Nephron progenitor cell (in vitro differentiated cells): Measurements from ENCODE around the gene CRTC2.

Experiments used
- DNase-seq: peaks from one replicate; pipeline ENCODE4 v3.0.0; 2021
- H3K27ac Mint-ChIP-seq: 2 replicates; pipeline ENCODE4 v1.8.0; 2021; ENCODE audit warnings: mild to moderate bottlenecking, moderate library complexity, mixed read lengths
- H3K27me3 Mint-ChIP-seq: 2 replicates; pipeline ENCODE4 v1.8.0; 2021; ENCODE audit warnings: mild to moderate bottlenecking, low read depth, mixed read lengths; ENCODE audit not compliant: poor library complexity
- H3K36me3 Mint-ChIP-seq: 2 replicates; pipeline ENCODE4 v1.8.0; 2021; ENCODE audit warnings: low read depth, mixed read lengths
- H3K4me1 Mint-ChIP-seq: 2 replicates; pipeline ENCODE4 v1.8.0; 2021; ENCODE audit warnings: mixed read lengths
- H3K4me3 Mint-ChIP-seq: 2 replicates; pipeline ENCODE4 v1.8.0; 2021; ENCODE audit warnings: mild to moderate bottlenecking, moderate library complexity, mixed read lengths
- H3K9me3 Mint-ChIP-seq: 2 replicates; pipeline ENCODE4 v1.8.0; 2021; ENCODE audit warnings: mild to moderate bottlenecking, moderate library complexity, mixed read lengths
- CTCF ChIP-seq: fragments of 200-600 bp; sonication (generic); IDR thresholded peaks from 2 replicates; pipeline ENCODE4 v1.5.0; 2021; ENCODE audit warnings: antibody characterized with exemption

Gene CRTC2

GRCh38 chr1:153968972-153969371 lies 10.6 kb upstream of the CRTC2 start:
- Mint-ChIP-seq H3K27me3 (no peaks in the 10 kb centered on the region), H3K27ac (peak overlapping the region; percentile 55), H3K9me3 (no peaks in the 10 kb centered on the region), H3K4me3 (peak overlapping the region; percentile 93), H3K36me3 (peaks cover 15% of the 10 kb centered on the region), H3K4me1 (peaks cover 46% of the 10 kb centered on the region)
- no peak for TF ChIP-seq CTCF
- no peak for DNase-seq

- Mint-ChIP-seq H3K9me3 (no peaks in the 10 kb centered on the region), H3K36me3 (peaks cover 11% of the 10 kb centered on the region)
Measured at GRCh38 chr1:153968408-153968807, 10.0 kb upstream of the CRTC2 start.

GRCh38 chr1:153968000-153968363 lies 9.6 kb upstream of the CRTC2 start:
- H3K27me3 Mint-ChIP-seq, result no peaks in the 10 kb centered on the region
- peaks cover 8% of the 10 kb centered on the region for H3K36me3 Mint-ChIP-seq
- H3K9me3 Mint-ChIP-seq, result no peaks in the 10 kb centered on the region
- TF ChIP-seq CTCF, result no peak
- peak; percentile 38 for DNase-seq
- peak overlapping the region; percentile 100 for H3K27ac Mint-ChIP-seq
- peaks cover 54% of the 10 kb centered on the region for H3K4me1 Mint-ChIP-seq
- peak overlapping the region; percentile 93 for H3K4me3 Mint-ChIP-seq

More at GRCh38 chr1:153968408-153968807, 10.0 kb upstream of the CRTC2 start:
- H3K27me3 Mint-ChIP-seq, result no peaks in the 10 kb centered on the region
- no peak for TF ChIP-seq CTCF
- peaks cover 52% of the 10 kb centered on the region for H3K4me1 Mint-ChIP-seq
- H3K27ac Mint-ChIP-seq, result peak overlapping the region; percentile 100
- peak overlapping the region; percentile 93 for H3K4me3 Mint-ChIP-seq
- DNase-seq, result no peak

GRCh38 chr1:153967107-153967999 lies 8.9 kb upstream of the CRTC2 start, which contains the start of gene CREB3L4:
CREB3L4 (plus strand) TSS chr1:153967902; CDS start chr1:153968526, 624 bp downstream.
- peak within 1 kb of the TSS; percentile 100 for H3K27ac Mint-ChIP-seq
- peaks cover 8% of the 10 kb centered on the region for H3K36me3 Mint-ChIP-seq
- no peaks in the 10 kb centered on the region for H3K9me3 Mint-ChIP-seq
- H3K27me3 Mint-ChIP-seq, result no peaks in the 10 kb centered on the region
- peak; percentile 92 for DNase-seq
- H3K4me1 Mint-ChIP-seq, result peaks cover 60% of the 10 kb centered on the region
- peak within 1 kb of the TSS; percentile 93 for H3K4me3 Mint-ChIP-seq
- TF ChIP-seq CTCF, result no peak

GRCh38 chr1:153963850-153964331 lies 5.5 kb upstream of the CRTC2 start:
- Mint-ChIP-seq H3K27ac (peak overlapping the region; percentile 98), H3K4me1 (peaks cover 85% of the 10 kb centered on the region), H3K27me3 (no peaks in the 10 kb centered on the region), H3K36me3 (peaks cover 24% of the 10 kb centered on the region), H3K9me3 (no peaks in the 10 kb centered on the region), H3K4me3 (peak overlapping the region; percentile 89)
- no peak for TF ChIP-seq CTCF
- DNase-seq, result peak; percentile 67
